Fibroblast of peridontal ligament (primary cell): Measurements from ENCODE around the gene SPACA7.
"Not testable (repeated sequence)": the region's sequence is repeated elsewhere in the genome, so short reads cannot be mapped to it uniquely, and the experiment has no call there.

Experiments used
- DNase-seq: peaks from one replicate; pipeline ENCODE4 v3.0.0-alpha.2; 2010; ENCODE audit errors: extremely low read depth

Gene SPACA7

GRCh38 chr13:112350300-112350699 is 25.9 kb upstream of the SPACA7 start:
- DNase-seq: no peak

DNA sequence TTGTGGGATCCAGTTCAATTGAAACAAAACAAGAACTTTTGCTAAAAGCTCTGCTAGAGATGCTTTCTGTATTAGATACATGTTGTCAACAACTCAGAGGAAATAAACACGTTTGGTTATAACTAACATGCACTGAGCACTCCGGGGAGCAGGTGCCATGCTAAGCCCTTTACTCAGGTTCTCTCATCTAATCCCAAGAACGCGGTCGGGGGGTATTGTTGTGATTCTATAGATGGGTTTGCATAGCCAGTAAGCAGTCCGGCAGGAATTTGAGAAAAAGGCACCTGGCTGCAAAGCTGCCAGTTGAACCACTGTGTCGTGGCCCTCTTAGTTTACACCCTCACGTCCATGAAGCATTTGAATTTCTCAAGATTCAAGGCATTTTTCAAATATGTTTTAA is 24.3 kb upstream of the SPACA7 start:
- no peak for DNase-seq

DNA sequence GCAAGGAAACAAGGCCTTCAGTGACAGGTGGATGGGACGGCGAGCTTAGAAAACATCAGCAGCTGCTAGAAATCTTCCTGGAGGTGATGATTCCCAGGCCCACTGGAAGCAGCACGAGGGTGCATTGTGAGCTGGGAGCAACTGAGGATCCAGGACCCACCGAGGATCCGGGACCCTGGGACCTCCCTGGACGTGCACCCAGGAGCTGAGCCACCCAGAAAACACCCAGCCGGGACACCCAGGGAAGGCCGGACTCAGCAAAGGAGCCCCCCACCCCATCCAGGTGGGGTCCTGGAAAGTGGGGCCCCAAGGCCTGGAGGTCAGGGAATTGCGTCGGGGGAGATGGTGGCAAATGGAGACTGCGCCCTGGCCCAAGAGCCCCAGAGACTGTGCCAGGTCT is 22.3 kb upstream of the SPACA7 start:
- no peak for DNase-seq

DNA sequence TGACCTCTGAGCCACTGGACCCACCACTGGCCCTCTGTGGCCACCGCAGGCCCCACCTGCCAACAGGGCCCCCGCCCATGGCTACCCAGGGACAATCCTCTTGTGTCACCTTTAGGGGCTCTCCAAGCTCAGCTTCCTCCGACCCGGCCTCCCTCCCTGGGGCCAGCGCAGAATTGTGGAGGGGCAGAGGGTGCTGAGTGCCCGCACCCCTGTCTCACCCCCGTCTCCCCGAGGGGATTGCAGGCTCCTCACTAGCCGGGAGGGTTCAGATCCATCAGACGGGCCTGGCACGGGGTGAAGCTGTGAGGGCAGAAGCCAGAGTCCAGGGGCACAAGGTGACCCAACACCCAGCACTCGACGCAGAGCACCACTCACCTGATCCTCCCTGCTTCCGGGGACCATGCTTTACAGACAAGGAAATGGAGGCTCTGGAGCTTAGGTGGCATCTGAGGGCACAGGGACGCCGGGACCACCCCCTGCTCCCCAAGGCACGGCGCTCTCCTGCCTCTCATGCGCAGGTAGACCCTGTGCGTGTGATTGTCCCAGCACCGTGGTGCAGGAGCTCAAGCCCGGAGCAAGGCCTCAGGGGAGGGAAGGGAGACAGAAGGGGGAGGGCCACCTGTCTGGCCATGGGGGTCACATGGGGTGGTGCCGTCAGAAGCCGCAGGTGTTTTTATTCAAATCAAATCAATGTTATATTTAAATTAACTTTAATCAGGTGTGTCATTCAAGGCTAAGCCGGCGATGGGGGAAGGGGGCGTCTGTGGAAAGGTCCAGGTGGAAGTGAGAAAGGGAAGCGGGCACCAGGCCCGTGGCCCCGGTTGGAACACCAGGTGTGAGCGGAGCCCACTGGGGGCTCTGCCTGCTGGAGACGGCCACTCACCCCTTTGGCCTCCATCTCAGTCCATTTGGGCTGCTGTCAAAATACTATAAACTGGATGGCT is 21.6 kb upstream of the SPACA7 start:
- no peak for DNase-seq

- DNase-seq: no peak
Measured at GRCh38 chr13:112355274-112355838, 20.8 kb upstream of the SPACA7 start.

DNA sequence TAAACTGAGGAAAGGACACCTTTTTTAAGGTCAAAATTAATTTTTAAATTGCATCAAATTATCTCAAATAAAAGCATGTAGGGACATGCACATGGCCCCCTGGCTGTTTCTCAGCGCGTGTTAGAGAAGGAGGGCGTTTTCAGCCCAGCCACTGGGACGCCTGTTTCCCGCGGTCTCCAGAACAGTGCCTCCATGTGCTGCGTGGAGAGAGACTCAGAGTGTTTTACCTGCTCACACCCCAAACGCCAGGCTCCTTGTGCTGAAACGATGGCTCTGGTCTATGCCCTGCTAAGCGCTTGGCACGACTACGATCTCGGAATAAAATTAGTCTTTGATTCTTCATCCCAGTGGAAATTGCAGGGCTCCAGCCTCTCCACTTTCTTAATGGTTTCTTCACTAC is 20.0 kb upstream of the SPACA7 start:
- no peak for DNase-seq

DNA sequence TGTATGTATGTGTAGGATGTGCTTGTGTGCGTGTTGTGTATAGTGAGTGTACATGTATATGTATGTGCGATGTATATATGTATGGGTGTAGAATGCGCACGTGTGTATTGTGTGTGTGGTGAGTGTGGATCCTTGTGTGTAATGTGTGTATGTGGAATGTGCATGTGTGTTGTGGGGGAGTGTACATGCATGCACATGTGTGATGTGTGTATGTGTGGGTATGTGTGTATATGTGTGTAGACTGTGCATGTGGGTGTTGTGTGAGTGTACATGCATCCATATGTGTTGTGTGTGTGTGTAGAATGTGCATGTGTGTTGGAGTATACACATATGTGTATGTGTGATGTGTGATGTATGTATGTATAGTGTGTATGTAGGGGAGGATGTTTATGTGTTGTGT is 18.0 kb upstream of the SPACA7 start:
- DNase-seq: no peak

DNA sequence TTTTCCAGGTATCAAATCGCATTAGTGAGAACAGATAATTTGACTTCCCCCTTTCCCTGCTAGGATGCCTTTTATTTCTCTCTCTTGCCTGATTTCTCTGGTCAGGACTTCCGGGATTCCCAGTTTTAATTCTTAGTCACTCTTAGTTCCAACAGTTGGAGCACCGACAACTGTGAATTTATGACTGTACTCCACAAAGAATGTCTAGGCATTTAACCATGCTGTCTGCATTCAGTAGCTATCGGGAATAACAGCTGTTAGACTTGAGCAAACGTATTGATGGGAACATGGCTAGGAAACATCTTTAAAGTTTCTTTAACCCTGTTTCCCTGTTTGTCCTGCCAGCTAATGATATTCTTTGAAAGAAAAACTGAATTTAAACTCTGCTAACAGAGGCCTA is 14.1 kb upstream of the SPACA7 start:
- DNase-seq: no peak

DNA sequence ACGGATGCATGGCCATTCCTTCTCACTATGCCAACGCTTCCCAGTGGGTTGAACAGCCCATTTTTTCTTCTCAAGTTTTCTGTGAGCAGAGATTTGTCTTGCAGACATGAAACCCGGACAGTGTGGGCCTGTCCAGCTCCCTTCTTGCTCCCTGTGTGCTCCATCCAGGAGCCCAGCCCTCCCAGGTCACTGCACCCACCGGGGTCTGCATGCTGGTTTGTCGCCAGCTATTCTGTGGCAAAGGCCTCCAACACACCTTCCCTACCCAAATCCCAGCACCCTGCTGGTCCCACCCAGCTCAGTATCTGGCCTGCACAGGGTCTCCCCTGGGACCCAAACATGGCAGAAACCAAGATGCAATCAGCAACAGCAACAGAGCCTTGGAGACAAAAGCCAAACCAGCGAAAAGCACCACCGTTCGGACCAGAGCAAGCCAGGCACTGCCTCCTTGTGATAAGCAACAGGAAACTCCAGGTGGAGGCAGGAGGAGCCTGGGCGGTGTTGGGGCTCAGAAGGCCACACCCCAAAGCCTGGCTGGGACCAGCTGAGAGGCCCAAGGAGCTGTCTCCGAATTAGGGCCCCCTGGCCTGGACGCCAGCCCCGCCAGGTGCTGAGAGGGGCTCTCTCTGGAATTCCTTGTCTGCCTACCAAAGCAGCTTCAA is 12.2 kb upstream of the SPACA7 start:
- DNase-seq: no peak

- no peak for DNase-seq
Measured at GRCh38 chr13:112366907-112367646, 9.1 kb upstream of the SPACA7 start.

- no peak for DNase-seq
Measured at GRCh38 chr13:112368883-112369282, 7.3 kb upstream of the SPACA7 start.

DNA sequence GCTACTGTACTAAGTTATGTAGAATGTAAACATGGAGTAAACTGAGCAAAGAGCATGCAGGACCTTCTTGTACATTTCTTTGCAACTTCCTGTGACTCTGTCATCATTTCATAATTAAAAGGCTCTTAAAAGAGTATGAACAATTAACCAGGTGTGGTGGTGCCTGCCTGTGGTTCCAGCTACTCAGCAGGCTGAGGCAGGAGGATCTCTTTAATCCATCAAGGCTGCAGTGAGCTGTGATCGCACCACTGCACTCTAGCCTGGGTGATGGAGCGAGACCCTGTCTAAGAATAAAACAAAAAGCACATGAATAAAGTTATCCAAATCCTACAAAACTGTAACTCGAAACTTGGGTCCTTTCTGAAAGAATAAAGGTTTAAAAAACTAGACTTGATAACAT is 5.8 kb upstream of the SPACA7 start:
- no peak for DNase-seq

DNA sequence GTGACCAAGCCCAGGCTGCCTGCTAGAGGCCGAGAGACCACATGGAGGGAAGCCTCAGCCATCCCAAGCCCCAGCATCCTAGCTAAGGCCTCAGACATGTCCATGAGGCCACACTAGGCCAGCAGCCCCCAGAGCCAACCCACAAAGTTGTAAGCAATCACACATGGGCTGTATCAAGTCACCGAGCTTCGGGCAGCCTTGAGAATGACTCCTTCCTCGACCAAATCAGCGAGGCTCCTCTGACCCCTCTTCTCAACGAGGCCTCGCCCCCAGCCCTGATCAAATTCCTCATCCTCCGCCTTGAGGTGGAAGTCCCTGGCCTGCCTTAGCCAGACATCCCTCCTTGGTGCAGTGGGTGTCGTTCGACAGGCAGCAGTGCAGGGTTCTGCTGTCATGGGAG is 1.9 kb upstream of the SPACA7 start:
- DNase-seq: no peak

GRCh38 chr13:112391746-112392145 is 15.6 kb downstream of the SPACA7 start:
- DNase-seq: no peak

DNA sequence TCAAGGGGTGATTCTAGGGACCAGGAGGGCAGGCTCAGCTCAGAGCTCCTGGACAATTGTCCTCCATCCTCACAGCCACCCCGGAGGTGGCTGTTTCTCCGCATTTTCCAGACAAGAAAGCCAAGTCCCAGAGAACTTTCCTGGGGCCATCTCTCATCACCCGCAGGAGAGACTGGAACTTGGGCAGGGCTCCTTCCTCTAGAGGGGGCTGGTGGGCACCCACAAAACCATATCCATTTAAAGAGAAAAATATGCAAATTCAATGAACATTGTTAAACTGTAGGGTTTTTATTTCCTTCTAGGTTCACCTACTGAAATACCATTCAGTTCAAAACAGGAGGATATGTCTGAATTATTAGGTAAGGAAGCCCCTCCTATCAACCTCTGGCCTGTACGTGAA is 16.6 kb downstream of the SPACA7 start:
- no peak for DNase-seq

DNA sequence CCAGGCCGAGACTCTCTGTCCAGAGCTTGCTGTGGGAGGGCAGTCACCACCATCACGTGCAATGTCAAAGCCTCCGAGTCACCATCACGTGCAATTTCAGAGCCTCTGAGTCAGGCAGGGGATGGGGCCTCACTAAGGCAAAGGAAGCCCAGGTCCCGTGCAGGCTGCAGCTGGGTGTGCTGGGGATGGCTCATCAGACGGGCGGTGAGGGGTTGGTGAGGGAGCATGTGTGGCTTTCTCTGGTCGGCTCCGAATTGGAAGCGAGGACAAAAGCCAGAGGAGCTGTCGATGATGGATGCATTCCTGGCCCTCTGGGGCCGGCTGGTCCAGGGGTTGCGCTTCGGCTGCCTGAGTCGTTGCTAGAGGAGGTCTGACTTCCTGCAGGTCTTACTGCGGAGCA is 18.9 kb downstream of the SPACA7 start:
- not testable (repeated sequence) for DNase-seq

- not testable (repeated sequence) for DNase-seq
Measured at GRCh38 chr13:112395941-112396340, 19.8 kb downstream of the SPACA7 start.

- DNase-seq: no peak
Measured at GRCh38 chr13:112397108-112397507, 21.0 kb downstream of the SPACA7 start.

DNA sequence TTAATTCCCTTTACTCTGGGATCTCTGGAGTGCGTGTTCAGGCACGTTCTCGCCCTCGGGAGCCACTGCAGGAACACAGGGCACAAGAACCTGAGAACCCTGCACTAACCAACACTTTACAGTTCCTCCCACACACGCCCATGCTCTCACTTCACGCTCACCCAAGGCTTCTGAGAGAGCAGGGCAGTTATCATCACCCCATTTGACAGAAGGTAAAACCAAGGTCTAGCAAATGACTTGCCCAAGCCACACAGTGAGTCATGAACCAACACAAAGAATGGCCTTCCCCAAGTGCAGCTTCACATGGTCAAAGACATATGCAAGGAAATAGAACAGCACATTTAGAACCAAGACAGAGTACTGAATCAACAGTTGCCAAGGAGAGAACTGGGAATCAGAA is 22.2 kb downstream of the SPACA7 start:
- DNase-seq: not testable (repeated sequence)

GRCh38 chr13:112409828-112410227 is 33.7 kb downstream of the SPACA7 start:
- DNase-seq: not testable (repeated sequence)

- DNase-seq: no peak
Measured at GRCh38 chr13:112416647-112417046, 40.5 kb downstream of the SPACA7 start.

DNA sequence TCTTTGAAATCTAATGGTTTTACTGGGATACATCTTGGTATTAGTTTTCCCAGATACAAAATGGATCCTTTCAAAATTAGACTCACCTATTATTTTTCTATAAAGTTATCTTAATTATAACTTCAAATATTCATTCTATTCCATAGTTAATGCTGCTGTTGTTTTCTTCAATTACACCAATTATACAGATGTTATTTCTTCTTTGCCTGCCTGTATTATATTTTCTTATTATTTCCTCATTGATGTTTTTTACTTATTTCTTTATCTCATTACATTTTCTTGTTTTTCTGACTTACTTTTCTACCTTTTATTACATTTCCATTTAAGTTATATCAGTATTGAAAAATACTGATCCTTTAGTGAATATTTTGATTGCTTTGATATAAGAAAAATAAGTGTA is 40.9 kb downstream of the SPACA7 start:
- no peak for DNase-seq
